Endothelial cell of umbilical vein (primary cell): ENCODE results near the gene FSD1L. TPM values are rescaled to one million over a fixed set of nuclear protein-coding genes. Genes with fewer than 3 reads are reported as not detected.
"Not testable (repeated sequence)": the region's sequence is repeated elsewhere in the genome, so short reads cannot be mapped to it uniquely, and the experiment has no call there.

Experiments used
- BruUV-seq: library from RNA; stranded (reverse); fragments of 400-500 nt; replicated peaks from 2 replicates; lab custom pipeline; 2021; lab: Mats Ljungman, UMichigan
- CTCF ChIA-PET: fragments of 300-600, 350-600 bp; sonication (Branson Sonifier 250); formaldehyde crosslinking; loops from one replicate; lab custom pipeline; 2021; ENCODE audit warnings: antibody characterized with exemption, inconsistent platforms; lab: Charles Lee
- POLR2A ChIA-PET: fragments of 300-600, 350-600 bp; sonication (Branson Sonifier 250); formaldehyde crosslinking; loops from one replicate; lab custom pipeline; 2021; ENCODE audit warnings: antibody characterized with exemption, inconsistent platforms; lab: Charles Lee
- DNase-seq: peaks from one replicate; pipeline ENCODE4 v3.0.0-alpha.2; 2011; ENCODE audit warnings: low read depth, low spot score
- FAIRE-seq: peaks from 2 replicates; lab custom pipeline; 2011; peaks lifted over from hg19 to GRCh38; lab: Jason Lieb, UNC
- H2AFZ ChIP-seq: 2 replicates; pipeline ENCODE4 v1.6.0; 2012; ENCODE audit warnings: low read depth, low read length, control low read depth, inconsistent platforms
- H3K27ac ChIP-seq: 2 replicates; pipeline ENCODE4 v1.5.1; 2011; ENCODE audit warnings: low read depth, mild to moderate bottlenecking, control low read depth, low read length, moderate library complexity; ENCODE audit not compliant: insufficient read depth
- H3K27me3 ChIP-seq, 2 experiments: 2 replicates each; pipeline versions ENCODE4 v1.6.0 to v1.6.1; 2011; ENCODE audit warnings: low read length in 2 of 2, mixed read lengths in 1 of 2; ENCODE audit not compliant: control insufficient read depth in 2 of 2, insufficient read depth in 2 of 2
- H3K36me3 ChIP-seq, 2 experiments: 2 replicates in 1 of 2; 3 replicates in 1 of 2; pipeline ENCODE4 v1.5.1; 2011; ENCODE audit warnings: low read length in 2 of 2, mild to moderate bottlenecking in 1 of 2, moderate library complexity in 1 of 2; ENCODE audit not compliant: control insufficient read depth in 2 of 2, insufficient read depth in 2 of 2; ENCODE audit errors: extremely low read depth in 1 of 2
- H3K4me1 ChIP-seq: 3 replicates; pipeline ENCODE4 v1.5.1; 2011; ENCODE audit warnings: mild to moderate bottlenecking, low read length; ENCODE audit not compliant: control insufficient read depth, insufficient read depth; ENCODE audit errors: extremely low read depth
- H3K4me2 ChIP-seq: 2 replicates; pipeline ENCODE4 v1.6.1; 2011; ENCODE audit warnings: low read length, control low read depth, mixed read lengths; ENCODE audit not compliant: insufficient read depth
- H3K4me3 ChIP-seq, 3 experiments: fragments of 200-600 bp in 1 of 3; sonication (generic), shearing (Covaris generic) in 1 of 3; replicated peaks in 1 of 3; 2 replicates each; pipeline ENCODE4 v1.5.1; 2011 to 2016; ENCODE audit warnings: control low read depth in 3 of 3, low read length in 3 of 3, mild to moderate bottlenecking in 2 of 3, inconsistent platforms in 1 of 3, low read depth in 1 of 3, moderate library complexity in 1 of 3; ENCODE audit not compliant: insufficient read depth in 1 of 3
- H3K79me2 ChIP-seq: 2 replicates; pipeline ENCODE4 v1.6.0; 2012; ENCODE audit warnings: low read length, inconsistent platforms; ENCODE audit not compliant: control insufficient read depth, insufficient read depth
- H3K9ac ChIP-seq: replicated peaks from 2 replicates; pipeline ENCODE3; 2011; ENCODE audit warnings: low read length, control low read depth; ENCODE audit not compliant: insufficient read depth; ENCODE audit errors: extremely low read depth
- H3K9me1 ChIP-seq: replicated peaks from 3 replicates; pipeline ENCODE4 v1.6.0; 2011; ENCODE audit warnings: mild to moderate bottlenecking, low read length; ENCODE audit not compliant: control insufficient read depth, insufficient read depth; ENCODE audit errors: extremely low read depth
- H3K9me3 ChIP-seq: replicated peaks from 2 replicates; pipeline ENCODE4 v1.5.1; 2012; ENCODE audit warnings: low read length, inconsistent platforms; ENCODE audit not compliant: control insufficient read depth, insufficient read depth
- H4K20me1 ChIP-seq: replicated peaks from 2 replicates; pipeline ENCODE3; 2011; ENCODE audit warnings: mild to moderate bottlenecking, low read length; ENCODE audit not compliant: control insufficient read depth, insufficient read depth; ENCODE audit errors: extremely low read depth
- CTCF ChIP-seq, 2 donors: IDR thresholded peaks; 1 replicate in 1 of 2; 2 replicates in 1 of 2; pipeline ENCODE4 v1.5.1; 2011; ENCODE audit warnings: low read length in 2 of 2, mild to moderate bottlenecking in 2 of 2, moderate library complexity in 2 of 2, control low read depth in 1 of 2, inconsistent platforms in 1 of 2, low read depth in 1 of 2; ENCODE audit not compliant: insufficient read depth in 1 of 2; ENCODE audit errors: extremely low read depth in 1 of 2
- EZH2 ChIP-seq: IDR thresholded peaks from 2 replicates; pipeline ENCODE4 v1.6.1; 2012; ENCODE audit warnings: borderline replicate concordance, low read depth, mild to moderate bottlenecking, moderate library complexity, low read length, inconsistent platforms; ENCODE audit not compliant: severe bottlenecking
- FOS ChIP-seq: IDR thresholded peaks from 2 replicates; pipeline ENCODE4 v1.6.1; 2011; ENCODE audit warnings: mild to moderate bottlenecking, low read length, moderate library complexity, borderline replicate concordance; ENCODE audit not compliant: insufficient read depth
- GATA2 ChIP-seq: IDR thresholded peaks from 2 replicates; pipeline ENCODE4 v1.7.0; 2011; ENCODE audit warnings: low read depth, mild to moderate bottlenecking, moderate library complexity, mixed read lengths, low read length; ENCODE audit not compliant: insufficient read length, insufficient read depth
- JUN ChIP-seq: IDR thresholded peaks from 2 replicates; pipeline ENCODE4 v1.6.1; 2011; ENCODE audit warnings: borderline replicate concordance, low read depth; ENCODE audit not compliant: insufficient read length, insufficient read depth
- MYC ChIP-seq: IDR thresholded peaks from one replicate; pipeline ENCODE4 v1.6.1; 2011; ENCODE audit warnings: mild to moderate bottlenecking, low read depth, low read length
- POLR2A ChIP-seq: IDR thresholded peaks from 2 replicates; pipeline ENCODE4 v1.6.1; 2012; ENCODE audit warnings: low read depth, mild to moderate bottlenecking, control low read depth, low read length
- POLR2AphosphoS5 ChIP-seq: IDR thresholded peaks from 2 replicates; pipeline ENCODE4 v1.6.1; 2012; ENCODE audit warnings: low read depth, mild to moderate bottlenecking, control low read depth, low read length, moderate library complexity; ENCODE audit not compliant: insufficient read depth
- dilution Hi-C: fragments of 300-500 bp; cut with MboI; formaldehyde crosslinking; loops from one replicate; pipeline ENCODE4 v1.15.0; 2019; ENCODE audit warnings: low sequenced_read_pairs; ENCODE audit not compliant: extremely low pct_ligation_motif_present
- intact Hi-C: fragments of 100-400 bp; cut with micrococcal nuclease; formaldehyde crosslinking; loops from one replicate; pipeline ENCODE4 v1.10.0; 2022
- polyA plus RNA-seq, 4 experiments: library from polyadenylated mRNA; depleted of rRNA in 3 of 4; stranded (reverse) in 3 of 4; unstranded in 1 of 4; fragments of >200 nt; gene quantifications; 2 replicates each; pipeline versions ENCODE4 v1.2.1 to v1.2.3, GENCODE V29; 2011 to 2012; ENCODE audit warnings: missing spikeins in 1 of 4
- total RNA-seq: library from RNA; stranded (reverse); gene quantifications from 2 replicates; pipeline ENCODE4 v1.2.3, GENCODE V29; 2021
- TF ChIP-seq, protein P1 (sequence below): IDR thresholded peaks from 2 replicates; pipeline ENCODE4 v1.6.1; 2011; ENCODE audit not compliant: insufficient read depth, insufficient read length

FSD1L gene
- total and polyA plus RNA-seq, 2 donors (not counting 3 experiments of a cell fraction or from before 2014, with no cell fraction given), result 0.69 to 8.5 TPM

DNA sequence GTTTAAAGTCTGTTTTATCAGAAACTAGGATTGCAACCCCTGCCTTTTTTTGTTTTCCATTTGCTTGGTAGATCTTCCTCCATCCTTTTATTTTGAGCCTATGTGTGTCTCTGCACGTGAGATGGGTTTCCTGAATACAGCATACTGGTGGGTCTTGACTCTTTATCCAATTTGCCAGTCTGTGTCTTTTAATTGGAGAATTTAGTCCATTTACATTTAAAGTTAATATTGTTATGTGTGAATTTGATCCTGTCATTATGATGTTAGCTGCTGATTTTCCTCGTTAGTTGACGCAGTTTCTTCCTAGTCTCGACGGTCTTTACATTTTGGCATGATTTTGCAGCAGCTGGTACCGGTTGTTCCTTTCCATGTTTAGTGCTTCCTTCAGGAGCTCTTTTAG, 132.1 kb downstream of the FSD1L start:
- H4K20me1 ChIP-seq, H3K27ac ChIP-seq, H3K4me1 ChIP-seq, H3K79me2 ChIP-seq, BruUV-seq, dilution Hi-C loops, H3K27me3 ChIP-seq, H3K9me3 ChIP-seq, FAIRE-seq, CTCF ChIA-PET, DNase-seq, intact Hi-C loops, H3K9ac ChIP-seq, H2AFZ ChIP-seq, POLR2A ChIA-PET, H3K4me2 ChIP-seq, H3K9me1 ChIP-seq, H3K4me3 ChIP-seq, H3K36me3 ChIP-seq: not testable (repeated sequence)

GRCh38 chr9:105581550-105581949, 133.7 kb downstream of the FSD1L start:
- H3K27ac ChIP-seq, dilution Hi-C loops, H3K9ac ChIP-seq, BruUV-seq, intact Hi-C loops, H4K20me1 ChIP-seq, H3K4me3 ChIP-seq, H3K4me1 ChIP-seq, H3K27me3 ChIP-seq, H3K9me1 ChIP-seq, CTCF ChIA-PET, H3K4me2 ChIP-seq, H2AFZ ChIP-seq, H3K36me3 ChIP-seq, FAIRE-seq, H3K79me2 ChIP-seq, DNase-seq, POLR2A ChIA-PET, H3K9me3 ChIP-seq: not testable (repeated sequence)

DNA sequence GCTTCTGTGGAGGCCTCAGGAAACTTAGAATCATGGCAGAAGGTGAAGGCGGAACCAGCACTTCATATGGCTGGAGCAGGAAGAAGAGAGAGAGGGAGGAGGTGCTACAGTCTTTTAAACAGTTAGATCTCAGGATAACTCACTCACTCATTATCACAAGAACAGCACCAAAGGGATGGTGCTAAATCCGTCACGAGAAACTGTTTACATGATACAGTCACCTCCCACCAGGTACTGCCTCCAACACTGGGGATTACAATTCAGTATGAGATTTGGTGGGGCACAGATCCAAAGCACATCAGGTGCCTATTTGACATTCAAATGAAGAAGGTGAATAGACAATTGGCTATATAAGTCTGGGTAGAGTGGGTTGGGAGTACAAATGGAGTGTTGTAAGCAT, 145.3 kb downstream of the FSD1L start:
- H3K4me1 ChIP-seq, result no peaks in the 10 kb centered on the region
- no peaks in the 10 kb centered on the region for H3K36me3 ChIP-seq
- H3K9ac ChIP-seq, result no peak overlapping the region
- intact Hi-C loops, result no loop called here
- CTCF ChIA-PET, result no interaction called here
- no peak for FAIRE-seq
- no peak overlapping the region for H3K4me2 ChIP-seq
- BruUV-seq, result no TSS peak
- H3K9me1 ChIP-seq, result no peaks in the 10 kb centered on the region
- H4K20me1 ChIP-seq, result no peaks in the 10 kb centered on the region
- no peaks in the 10 kb centered on the region for H3K9me3 ChIP-seq
- POLR2A ChIA-PET, result no interaction called here
- no peak overlapping the region for H2AFZ ChIP-seq
- TF ChIP-seq EZH2, result no peak
- TF ChIP-seq, protein P1, sequence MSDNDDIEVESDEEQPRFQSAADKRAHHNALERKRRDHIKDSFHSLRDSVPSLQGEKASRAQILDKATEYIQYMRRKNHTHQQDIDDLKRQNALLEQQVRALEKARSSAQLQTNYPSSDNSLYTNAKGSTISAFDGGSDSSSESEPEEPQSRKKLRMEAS, result no peak
- no peak for TF ChIP-seq POLR2AphosphoS5
- TF ChIP-seq MYC, result no peak
- no peak for TF ChIP-seq FOS
- no peak for TF ChIP-seq POLR2A
- TF ChIP-seq CTCF (IDR thresholded peaks at IDR 0.05; ENCODE audit: extremely low read depth in 1 of 2, insufficient read depth in 1 of 2, low read depth in 1 of 2, low read length in 2 of 2), result no peak
- TF ChIP-seq JUN, result no peak
- TF ChIP-seq GATA2, result no peak
- no peak overlapping the region for H3K27ac ChIP-seq
- no peak for DNase-seq
- no peaks in the 10 kb centered on the region for H3K79me2 ChIP-seq
- dilution Hi-C loops, result no loop called here
- no peaks in the 10 kb centered on the region for H3K27me3 ChIP-seq
- H3K4me3 ChIP-seq, result no peak overlapping the region
